A673 (cell line): Measurements from ENCODE around the gene KRTAP10-8.

Source experiments
- CTCF ChIP-seq: fragments of 300-800, 200-600 bp; sonication (generic); conservative IDR thresholded peaks from 2 replicates; pipeline ENCODE4 v1.5.1; 2017; ENCODE audit warnings: low read depth, mild to moderate bottlenecking, antibody characterized with exemption, low read length, moderate library complexity, mixed read lengths
- EZH2 ChIP-seq: fragments of 200-600 bp; sonication (generic); IDR thresholded peaks from 2 replicates; pipeline ENCODE4 v1.6.1; 2017; ENCODE audit warnings: borderline replicate concordance, low read depth, mild to moderate bottlenecking, mixed read lengths, antibody characterized with exemption, low read length; ENCODE audit not compliant: poor library complexity, severe bottlenecking

DNA sequence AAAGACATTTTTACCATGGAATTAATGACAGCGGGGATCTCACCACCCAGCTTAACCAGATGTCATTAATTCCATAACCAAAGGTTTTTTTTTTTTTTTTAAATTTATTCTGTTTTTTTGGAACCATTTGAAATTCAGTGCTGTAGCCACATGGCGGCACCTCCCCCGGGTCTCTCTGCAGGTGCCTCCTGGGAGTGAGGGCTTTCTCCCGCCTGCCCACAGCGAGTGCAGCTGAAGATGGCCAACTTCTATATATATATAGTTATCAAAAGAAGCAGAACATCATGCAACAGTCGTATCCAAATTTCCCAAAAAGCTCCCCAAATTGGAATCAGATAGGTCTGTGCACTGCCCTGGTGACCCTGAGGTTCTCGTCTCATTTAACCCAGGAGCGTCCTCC is 3.6 kb downstream of the KRTAP10-8 start:
- no peak for TF ChIP-seq CTCF
- no peak for TF ChIP-seq EZH2
